Thyroid gland (tissue), 4 donors: Measurements from ENCODE around the gene TAX1BP1. TPM values are rescaled to one million over a fixed set of nuclear protein-coding genes. Genes with fewer than 3 reads are reported as not detected.

ENCODE experiments used
- DNase-seq, 2 donors: peaks; one replicate each; pipeline ENCODE4 v3.0.0-alpha.2; 2019
- H3K27ac ChIP-seq, 3 donors: fragments of 200-600 bp; sonication (generic); 1 replicate in 2 of 3; 2 replicates in 1 of 3; pipeline ENCODE4 v1.5.1; 2016 to 2019; ENCODE audit warnings: mild to moderate bottlenecking in 1 of 3, moderate library complexity in 1 of 3
- H3K27me3 ChIP-seq: fragments of 200-600 bp; sonication (generic); one replicate; pipeline ENCODE4 v1.5.1; 2019
- H3K36me3 ChIP-seq, 2 donors: fragments of 200-600 bp; sonication (generic); one replicate each; pipeline ENCODE4 v1.5.1; 2016 to 2019
- H3K4me1 ChIP-seq, 2 donors: fragments of 200-600 bp; sonication (generic); one replicate each; pipeline ENCODE4 v1.5.1; 2017 to 2019
- H3K4me3 ChIP-seq, 3 donors: fragments of 200-600 bp; sonication (generic); replicated peaks in 1 of 3; 1 replicate in 2 of 3; 2 replicates in 1 of 3; pipeline ENCODE4 v1.5.1; 2016; ENCODE audit warnings: mild to moderate bottlenecking in 1 of 3
- H3K9me3 ChIP-seq: fragments of 200-600 bp; sonication (generic); one replicate; pipeline ENCODE4 v1.5.1; 2017
- CTCF ChIP-seq, 6 experiments: fragments of 200-600 bp in 3 of 6; fragments of 450-650 bp in 3 of 6; sonication (generic) in 3 of 6; IDR thresholded peaks; one replicate each; pipeline ENCODE4 v1.5.1; 2016 to 2019; ENCODE audit warnings: antibody characterized with exemption in 6 of 6, mild to moderate bottlenecking in 2 of 6, inconsistent platforms in 1 of 6, moderate library complexity in 1 of 6
- POLR2A ChIP-seq, 2 donors: fragments of 450-650 bp; IDR thresholded peaks; one replicate each; pipeline ENCODE4 v1.6.1; 2017; ENCODE audit warnings: antibody characterized with exemption in 2 of 2, mild to moderate bottlenecking in 2 of 2, moderate library complexity in 1 of 2
- WGBS, 2 donors: methylation state at CpG; one replicate each; pipeline ENCODE4 v1.1.5; 2017; 5-methylcytosine and 5-hydroxymethylcytosine counted together
- intact Hi-C: fragments of 100-400 bp; cut with DNase I; formaldehyde crosslinking; loops from one replicate; pipeline ENCODE4 v1.15.1; 2023
- total RNA-seq, 4 donors: library from RNA; depleted of rRNA; stranded (reverse); fragments of >200 nt; gene quantifications; one replicate each; pipeline ENCODE4 v1.2.3, GENCODE V29; 2016

The TAX1BP1 gene
- total RNA-seq, 4 donors from 2014 or later = 97.7 to 143 (median 120) TPM

GRCh38 chr7:27745064-27745583 is 5.2 kb downstream of the TAX1BP1 start:
- Histone ChIP-seq H3K9me3 (no peaks in the 10 kb centered on the region), H3K36me3 (peaks cover 0 to 6% of the 10 kb centered on the region in 2 donors), H3K27ac (peak overlapping the region; percentile 3 to 20 (median 8)), H3K4me3 (no peak overlapping the region), H3K4me1 (peaks cover 15 to 32% of the 10 kb centered on the region in 2 donors), H3K27me3 (no peaks in the 10 kb centered on the region)
- TF ChIP-seq CTCF (IDR thresholded peaks at IDR 0.05) (peak; percentile 29 to 93 (median 79)), POLR2A (IDR thresholded peaks at IDR 0.05) (no peak)
- 5 to 14% methylated on average over 2 of the region's 2 CpGs for whole genome bisulfite sequencing, 2 donors
- intact Hi-C loops = no loop called here
- DNase-seq = peak; percentile 27 to 28

GRCh38 chr7:27746486-27746885 is 6.5 kb downstream of the TAX1BP1 start:
- DNase-seq = no peak
- TF ChIP-seq POLR2A (IDR thresholded peaks at IDR 0.05) (no peak), CTCF (IDR thresholded peaks at IDR 0.05) (no peak)
- peaks cover 6 to 8% of the 10 kb centered on the region in 2 donors for H3K36me3 ChIP-seq
- H3K27ac ChIP-seq = no peak overlapping the region
- no peaks in the 10 kb centered on the region for H3K9me3 ChIP-seq
- intact Hi-C loops = no loop called here
- peaks cover 15 to 29% of the 10 kb centered on the region in 2 donors for H3K4me1 ChIP-seq
- no peaks in the 10 kb centered on the region for H3K27me3 ChIP-seq
- no peak overlapping the region for H3K4me3 ChIP-seq

- Histone ChIP-seq H3K4me3 (no peak overlapping the region), H3K4me1 (peaks cover 15 to 27% of the 10 kb centered on the region in 2 donors), H3K36me3 (peaks cover 6 to 8% of the 10 kb centered on the region in 2 donors), H3K27me3 (no peaks in the 10 kb centered on the region), H3K27ac (no peak overlapping the region), H3K9me3 (no peaks in the 10 kb centered on the region)
- DNase-seq = no peak
- no peak for TF ChIP-seq POLR2A (IDR thresholded peaks at IDR 0.05)
- TF ChIP-seq CTCF (IDR thresholded peaks at IDR 0.05) = no peak
- 82 to 96% methylated on average over 1 of the region's 1 CpG for WGBS, 2 donors
- intact Hi-C loops = no loop called here
These were observed 7.0 kb downstream of the TAX1BP1 start for GRCh38 chr7:27746978-27747377.

- Histone ChIP-seq H3K27me3 (no peaks in the 10 kb centered on the region), H3K36me3 (peaks cover 6 to 8% of the 10 kb centered on the region in 2 donors), H3K27ac (no peak overlapping the region), H3K4me3 (no peak overlapping the region), H3K4me1 (peaks cover 15 to 23% of the 10 kb centered on the region in 2 donors), H3K9me3 (no peaks in the 10 kb centered on the region)
- DNase-seq = no peak
- 73 to 86% methylated on average over 4 of the region's 4 CpGs for WGBS, 2 donors
- TF ChIP-seq CTCF (IDR thresholded peaks at IDR 0.05) = no peak
- TF ChIP-seq POLR2A (IDR thresholded peaks at IDR 0.05) = no peak
- intact Hi-C loops = no loop called here
These were observed 7.8 kb downstream of the TAX1BP1 start for GRCh38 chr7:27747589-27748368.

- intact Hi-C loops = no loop called here
- Histone ChIP-seq H3K27me3 (no peaks in the 10 kb centered on the region), H3K9me3 (no peaks in the 10 kb centered on the region), H3K27ac (no peak overlapping the region), H3K4me1 (peaks cover 6 to 13% of the 10 kb centered on the region in 2 donors), H3K4me3 (no peak overlapping the region), H3K36me3 (peaks cover 6 to 8% of the 10 kb centered on the region in 2 donors)
- DNase-seq = no peak
- 92 to 98% methylated on average over 2 of the region's 2 CpGs for WGBS, 2 donors
- TF ChIP-seq POLR2A (IDR thresholded peaks at IDR 0.05) (no peak), CTCF (IDR thresholded peaks at IDR 0.05) (no peak)
These were observed 10.4 kb downstream of the TAX1BP1 start for GRCh38 chr7:27750316-27750715.
